GM06990 (cell line): Measurements from ENCODE around the gene NHSL2.
"Not testable (repeated sequence)": the region's sequence is repeated elsewhere in the genome, so short reads cannot be mapped to it uniquely, and the experiment has no call there.

Source experiments
- DNase-seq: peaks from one replicate; pipeline ENCODE4 v3.0.0-alpha.2; 2011; ENCODE audit not compliant: insufficient read length; ENCODE audit errors: extremely low read depth
- H3K27me3 ChIP-seq: replicated peaks from 2 replicates; pipeline ENCODE4 v1.6.0; 2011; ENCODE audit warnings: low read length; ENCODE audit not compliant: control insufficient read depth, insufficient read depth
- H3K36me3 ChIP-seq: 2 replicates; pipeline ENCODE4 v1.5.1; 2011; ENCODE audit warnings: low read length; ENCODE audit not compliant: control insufficient read depth, insufficient read depth
- H3K4me3 ChIP-seq: replicated peaks from 2 replicates; pipeline ENCODE4 v1.5.1; 2011; ENCODE audit warnings: low read depth, mild to moderate bottlenecking, control low read depth, low read length
- CTCF ChIP-seq: IDR thresholded peaks from 2 replicates; pipeline ENCODE4 v1.5.1; 2011; ENCODE audit warnings: low read length, control low read depth, mild to moderate bottlenecking, inconsistent platforms; ENCODE audit not compliant: insufficient read depth, poor library complexity, severe bottlenecking

NHSL2 gene

GRCh38 chrX:72145181-72145580, 234.5 kb downstream of the NHSL2 start:
- H3K27me3 ChIP-seq: no peaks in the 10 kb centered on the region
- no peak for TF ChIP-seq CTCF
- no peak for DNase-seq
- no peak overlapping the region for H3K4me3 ChIP-seq
- no peaks in the 10 kb centered on the region for H3K36me3 ChIP-seq

- TF ChIP-seq CTCF: no peak
- H3K27me3 ChIP-seq: no peaks in the 10 kb centered on the region
- H3K36me3 ChIP-seq: no peaks in the 10 kb centered on the region
- DNase-seq: no peak
- H3K4me3 ChIP-seq: no peak overlapping the region
These were observed 235.9 kb downstream of the NHSL2 start for GRCh38 chrX:72146527-72146926.

GRCh38 chrX:72158773-72159172, 248.1 kb downstream of the NHSL2 start:
- no peaks in the 10 kb centered on the region for H3K36me3 ChIP-seq
- H3K4me3 ChIP-seq: no peak overlapping the region
- TF ChIP-seq CTCF: no peak
- DNase-seq: no peak
- no peaks in the 10 kb centered on the region for H3K27me3 ChIP-seq

GRCh38 chrX:72159769-72160168, 249.1 kb downstream of the NHSL2 start:
- H3K36me3 ChIP-seq: no peaks in the 10 kb centered on the region
- no peaks in the 10 kb centered on the region for H3K27me3 ChIP-seq
- TF ChIP-seq CTCF: no peak
- no peak for DNase-seq
- no peak overlapping the region for H3K4me3 ChIP-seq

- no peak for TF ChIP-seq CTCF
- H3K4me3 ChIP-seq: no peak overlapping the region
- DNase-seq: no peak
- no peaks in the 10 kb centered on the region for H3K27me3 ChIP-seq
- H3K36me3 ChIP-seq: no peaks in the 10 kb centered on the region
These were observed 254.9 kb downstream of the NHSL2 start for GRCh38 chrX:72165551-72165950.

GRCh38 chrX:72169008-72169728, 258.5 kb downstream of the NHSL2 start:
- TF ChIP-seq CTCF: no peak
- no peak for DNase-seq
- Histone ChIP-seq H3K27me3 (no peaks in the 10 kb centered on the region), H3K36me3 (no peaks in the 10 kb centered on the region), H3K4me3 (no peak overlapping the region)

GRCh38 chrX:72176289-72176688, 265.6 kb downstream of the NHSL2 start:
- not testable (repeated sequence) for DNase-seq, H3K36me3 ChIP-seq

More at GRCh38 chrX:72176289-72176688, 265.6 kb downstream of the NHSL2 start:
- H3K27me3 ChIP-seq, H3K4me3 ChIP-seq: not testable (repeated sequence)
